Smooth muscle cell (in vitro differentiated cells): ENCODE data around the gene CASP7. TPM values are rescaled to one million over a fixed set of nuclear protein-coding genes. Genes with fewer than 3 reads are reported as not detected.

Experiments
- DNase-seq: peaks from one replicate; lab custom pipeline; 2025; ENCODE audit not compliant: unreplicated experiment; lab: John Stamatoyannopoulos, UW
- H2AFZ ChIP-seq: fragments of 200-600 bp; sonication (generic); 2 replicates; pipeline ENCODE4 v1.6.0; 2016; ENCODE audit warnings: antibody characterized with exemption, low read depth, mild to moderate bottlenecking
- H3F3A ChIP-seq: fragments of 200-600 bp; sonication (generic); 2 replicates; pipeline ENCODE4 v1.6.0; 2017; ENCODE audit warnings: antibody characterized with exemption, low read depth
- H3K27ac ChIP-seq: fragments of 200-600 bp; sonication (generic); 2 replicates; pipeline ENCODE4 v1.5.1; 2016; ENCODE audit warnings: low read depth, mild to moderate bottlenecking
- H3K27me3 ChIP-seq: fragments of 200-600 bp; sonication (generic); 2 replicates; pipeline ENCODE4 v1.6.1; 2016; ENCODE audit warnings: low read depth, mild to moderate bottlenecking
- H3K36me3 ChIP-seq: fragments of 200-600 bp; sonication (generic); 2 replicates; pipeline ENCODE4 v1.5.1; 2016; ENCODE audit warnings: low read depth
- H3K4me1 ChIP-seq: fragments of 200-600 bp; sonication (generic); 2 replicates; pipeline ENCODE4 v1.5.1; 2016; ENCODE audit warnings: low read depth
- H3K4me2 ChIP-seq: fragments of 200-600 bp; sonication (generic); 2 replicates; pipeline ENCODE4 v1.6.0; 2016; ENCODE audit warnings: mild to moderate bottlenecking
- H3K4me3 ChIP-seq: fragments of 200-600 bp; sonication (generic); 2 replicates; pipeline ENCODE4 v1.5.1; 2016; ENCODE audit warnings: mild to moderate bottlenecking
- H3K79me2 ChIP-seq: fragments of 200-600 bp; sonication (generic); 2 replicates; pipeline ENCODE4 v1.6.0; 2016; ENCODE audit warnings: low read depth, mild to moderate bottlenecking
- H3K9ac ChIP-seq: fragments of 200-600 bp; sonication (generic); 2 replicates; pipeline ENCODE4 v1.6.0; 2016; ENCODE audit warnings: low read depth
- H3K9me3 ChIP-seq: fragments of 200-600 bp; sonication (generic); replicated peaks from 2 replicates; pipeline ENCODE4 v1.5.1; 2016; ENCODE audit warnings: low read depth
- H4K20me1 ChIP-seq: fragments of 200-600 bp; sonication (generic); 2 replicates; pipeline ENCODE4 v1.6.0; 2016; ENCODE audit warnings: low read depth
- CTCF ChIP-seq: fragments of 200-600 bp; sonication (generic); IDR thresholded peaks from 2 replicates; pipeline ENCODE4 v1.5.1; 2017; ENCODE audit warnings: borderline replicate concordance, mild to moderate bottlenecking, antibody characterized with exemption; ENCODE audit not compliant: insufficient read depth, poor library complexity, severe bottlenecking
- WGBS: methylation state at CpG from one replicate; pipeline ENCODE4 v1.1.7; 2016; ENCODE audit warnings: low lambda C conversion rate; 5-methylcytosine and 5-hydroxymethylcytosine counted together
- polyA plus RNA-seq: library from polyadenylated mRNA; unstranded; fragments of >200 nt; fragmentation: Nextera tagmentation; extraction: Ambion mirVana; gene quantifications from 2 replicates; pipeline ENCODE4 v1.2.1, GENCODE V29; 2016
- total RNA-seq: library from RNA; depleted of rRNA; stranded (reverse); fragments of >200 nt; gene quantifications from 2 replicates; pipeline ENCODE4 v1.2.3, GENCODE V29; 2014

The CASP7 gene
- total and polyA plus RNA-seq, 2 experiments from 2014 or later: 16.2 to 21.5 TPM

- DNase-seq: no peak
- H3K36me3 ChIP-seq: no peaks in the 10 kb centered on the region
- H3K9me3 ChIP-seq: no peaks in the 10 kb centered on the region
- H4K20me1 ChIP-seq: peaks cover 78% of the 10 kb centered on the region
- H3K4me1 ChIP-seq: peaks cover 28% of the 10 kb centered on the region
- no peak overlapping the region for H3K9ac ChIP-seq
- no peak overlapping the region for H2AFZ ChIP-seq
- H3K79me2 ChIP-seq: no peaks in the 10 kb centered on the region
- H3K4me2 ChIP-seq: no peak overlapping the region
- H3K27me3 ChIP-seq: no peaks in the 10 kb centered on the region
- no peak overlapping the region for H3K27ac ChIP-seq
- no peak overlapping the region for H3K4me3 ChIP-seq
- TF ChIP-seq CTCF: no peak
- 46% methylated on average over 2 of the region's 2 CpGs for WGBS
- H3F3A ChIP-seq: peaks cover 19% of the 10 kb centered on the region
Observed at GRCh38 chr10:113711142-113711541, 31.4 kb downstream of the CASP7 start.

GRCh38 chr10:113712024-113712423, 32.3 kb downstream of the CASP7 start:
- 98% methylated on average over 3 of the region's 3 CpGs for WGBS
- Histone ChIP-seq H4K20me1 (peaks cover 77% of the 10 kb centered on the region), H3F3A (peaks cover 19% of the 10 kb centered on the region), H3K4me1 (peaks cover 28% of the 10 kb centered on the region), H3K9ac (no peak overlapping the region), H3K4me3 (no peak overlapping the region), H3K79me2 (no peaks in the 10 kb centered on the region), H3K9me3 (no peaks in the 10 kb centered on the region), H3K36me3 (no peaks in the 10 kb centered on the region), H3K27ac (no peak overlapping the region), H3K4me2 (no peak overlapping the region), H3K27me3 (no peaks in the 10 kb centered on the region), H2AFZ (no peak overlapping the region)
- no peak for DNase-seq
- TF ChIP-seq CTCF: no peak

GRCh38 chr10:113712755-113713639, 33.3 kb downstream of the CASP7 start:
- Histone ChIP-seq H3K36me3 (no peaks in the 10 kb centered on the region), H3K4me1 (peaks cover 28% of the 10 kb centered on the region), H4K20me1 (peaks cover 73% of the 10 kb centered on the region), H3K79me2 (no peaks in the 10 kb centered on the region), H3K27me3 (no peaks in the 10 kb centered on the region), H3K4me2 (no peak overlapping the region), H2AFZ (no peak overlapping the region), H3K9me3 (no peaks in the 10 kb centered on the region), H3F3A (peaks cover 19% of the 10 kb centered on the region), H3K27ac (no peak overlapping the region), H3K4me3 (no peak overlapping the region), H3K9ac (no peak overlapping the region)
- DNase-seq: no peak
- WGBS: 82% methylated on average over 8 of the region's 8 CpGs
- TF ChIP-seq CTCF: no peak

GRCh38 chr10:113713640-113713982, 33.9 kb downstream of the CASP7 start:
- no peak overlapping the region for H3K4me2 ChIP-seq
- no peak overlapping the region for H3K27ac ChIP-seq
- 92% methylated on average over 2 of the region's 2 CpGs for WGBS

More at GRCh38 chr10:113713640-113713982, 33.9 kb downstream of the CASP7 start:
- peaks cover 68% of the 10 kb centered on the region for H4K20me1 ChIP-seq
- no peak for DNase-seq
- H3K9ac ChIP-seq: no peak overlapping the region
- no peak overlapping the region for H3K4me3 ChIP-seq
- no peaks in the 10 kb centered on the region for H3K9me3 ChIP-seq
- no peaks in the 10 kb centered on the region for H3K36me3 ChIP-seq
- H3K27me3 ChIP-seq: no peaks in the 10 kb centered on the region
- H3F3A ChIP-seq: peaks cover 13% of the 10 kb centered on the region
- no peak for TF ChIP-seq CTCF
- H3K4me1 ChIP-seq: peaks cover 28% of the 10 kb centered on the region
- no peak overlapping the region for H2AFZ ChIP-seq
- H3K79me2 ChIP-seq: no peaks in the 10 kb centered on the region
